Measurements from ENCODE around the gene MAL. TPM values are rescaled to one million over a fixed set of nuclear protein-coding genes. Genes with fewer than 3 reads are reported as not detected.

Gene MAL
- total RNA-seq, 1 experiment from 2014 or later: 0.22 TPM

DNA sequence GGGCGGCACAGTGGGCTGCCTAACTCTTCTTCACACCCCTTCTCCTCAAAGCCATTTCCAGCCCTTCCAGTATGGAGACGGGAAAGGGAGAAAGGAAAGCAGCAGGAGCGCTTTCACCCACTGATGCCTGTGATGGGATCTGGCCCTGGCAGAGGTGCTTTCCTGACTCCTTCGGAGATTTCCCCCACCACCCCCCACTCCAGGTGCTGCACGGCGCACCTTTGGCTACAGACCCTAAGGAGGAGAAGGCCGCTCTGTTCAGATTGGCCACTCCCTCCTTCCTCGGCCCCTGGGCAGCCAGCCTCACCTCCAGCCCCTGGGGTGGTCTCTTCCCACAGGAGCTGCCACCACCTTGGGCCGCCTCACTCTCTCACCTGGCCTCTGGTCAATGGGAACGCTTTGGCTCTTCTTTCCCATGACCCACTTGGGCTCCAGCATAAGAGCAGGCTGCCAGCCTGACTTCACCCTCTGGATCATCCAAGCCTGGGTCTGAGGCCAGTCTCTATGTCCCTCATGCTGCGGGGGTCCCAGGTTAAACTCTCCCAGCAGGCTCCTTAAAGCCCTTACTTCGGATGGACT is 18.4 kb upstream of the MAL start:
- no peak for ATAC-seq
- POLR2A ChIA-PET: no interaction called here
- H3K27me3 Mint-ChIP-seq (ENCODE audit: low read depth): no peaks in the 10 kb centered on the region
- peaks cover 20% of the 10 kb centered on the region for H3K4me1 Mint-ChIP-seq
- H3K4me3 Mint-ChIP-seq: no peak overlapping the region
- H3K9me3 Mint-ChIP-seq: no peaks in the 10 kb centered on the region
- no peaks in the 10 kb centered on the region for H3K36me3 Mint-ChIP-seq
- CTCF ChIA-PET: interaction anchor here (1.0 to 1.7 kb wide), 5 partner anchors 12 to 47 kb away, joined by 3 to 8 read pairs (median 3); no protein-coding TSS in a partner anchor
- H3K27ac Mint-ChIP-seq: no peak overlapping the region
- DNase-seq (ENCODE audit: low spot score): no peak
- TF ChIP-seq MYBL2 (CRISPR knock-in tag; IDR thresholded peaks at IDR 0.05): no peak
- TF ChIP-seq JUN (CRISPR knock-in tag; IDR thresholded peaks at IDR 0.05): no peak
- no peak for TF ChIP-seq SP1 (CRISPR knock-in tag; conservative IDR thresholded peaks at IDR 0.05)

- CTCF ChIA-PET: interaction anchor here (1.0 to 1.7 kb wide), 6 partner anchors 11 to 46 kb away, joined by 3 to 8 read pairs (median 3); no protein-coding TSS in a partner anchor
- POLR2A ChIA-PET: no interaction called here
These were observed 17.7 kb upstream of the MAL start for GRCh38 chr2:95007822-95008221.

GRCh38 chr2:95008306-95008705 is 17.2 kb upstream of the MAL start:
- CTCF ChIA-PET: interaction anchor here (1.0 to 1.7 kb wide), 4 partner anchors 11 to 22 kb away, joined by 3 to 8 read pairs (median 3); no protein-coding TSS in a partner anchor
- DNase-seq (ENCODE audit: low spot score) (no peak), ATAC-seq (no peak)
- Mint-ChIP-seq H3K27ac (no peak overlapping the region), H3K27me3 (ENCODE audit: low read depth) (no peaks in the 10 kb centered on the region), H3K4me3 (no peak overlapping the region), H3K4me1 (peaks cover 16% of the 10 kb centered on the region), H3K9me3 (no peaks in the 10 kb centered on the region), H3K36me3 (no peaks in the 10 kb centered on the region)
- POLR2A ChIA-PET: no interaction called here
- no peak for TF ChIP-seq NFYB (CRISPR knock-in tag; conservative IDR thresholded peaks at IDR 0.05; ENCODE audit: low read depth)
- TF ChIP-seq FOXP4 (CRISPR knock-in tag; IDR thresholded peaks at IDR 0.05): no peak
- TF ChIP-seq, protein P1, sequence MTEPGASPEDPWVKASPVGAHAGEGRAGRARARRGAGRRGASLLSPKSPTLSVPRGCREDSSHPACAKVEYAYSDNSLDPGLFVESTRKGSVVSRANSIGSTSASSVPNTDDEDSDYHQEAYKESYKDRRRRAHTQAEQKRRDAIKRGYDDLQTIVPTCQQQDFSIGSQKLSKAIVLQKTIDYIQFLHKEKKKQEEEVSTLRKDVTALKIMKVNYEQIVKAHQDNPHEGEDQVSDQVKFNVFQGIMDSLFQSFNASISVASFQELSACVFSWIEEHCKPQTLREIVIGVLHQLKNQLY (CRISPR knock-in tag; IDR thresholded peaks at IDR 0.05): no peak
- TF ChIP-seq ATF3 (CRISPR knock-in tag; conservative IDR thresholded peaks at IDR 0.05): no peak
- TF ChIP-seq, protein P2, sequence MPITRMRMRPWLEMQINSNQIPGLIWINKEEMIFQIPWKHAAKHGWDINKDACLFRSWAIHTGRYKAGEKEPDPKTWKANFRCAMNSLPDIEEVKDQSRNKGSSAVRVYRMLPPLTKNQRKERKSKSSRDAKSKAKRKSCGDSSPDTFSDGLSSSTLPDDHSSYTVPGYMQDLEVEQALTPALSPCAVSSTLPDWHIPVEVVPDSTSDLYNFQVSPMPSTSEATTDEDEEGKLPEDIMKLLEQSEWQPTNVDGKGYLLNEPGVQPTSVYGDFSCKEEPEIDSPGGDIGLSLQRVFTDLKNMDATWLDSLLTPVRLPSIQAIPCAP (CRISPR knock-in tag; IDR thresholded peaks at IDR 0.05): no peak
- TF ChIP-seq AFF4 (CRISPR knock-in tag; IDR thresholded peaks at IDR 0.05; ENCODE audit: borderline replicate concordance): no peak
- TF ChIP-seq, protein P3, sequence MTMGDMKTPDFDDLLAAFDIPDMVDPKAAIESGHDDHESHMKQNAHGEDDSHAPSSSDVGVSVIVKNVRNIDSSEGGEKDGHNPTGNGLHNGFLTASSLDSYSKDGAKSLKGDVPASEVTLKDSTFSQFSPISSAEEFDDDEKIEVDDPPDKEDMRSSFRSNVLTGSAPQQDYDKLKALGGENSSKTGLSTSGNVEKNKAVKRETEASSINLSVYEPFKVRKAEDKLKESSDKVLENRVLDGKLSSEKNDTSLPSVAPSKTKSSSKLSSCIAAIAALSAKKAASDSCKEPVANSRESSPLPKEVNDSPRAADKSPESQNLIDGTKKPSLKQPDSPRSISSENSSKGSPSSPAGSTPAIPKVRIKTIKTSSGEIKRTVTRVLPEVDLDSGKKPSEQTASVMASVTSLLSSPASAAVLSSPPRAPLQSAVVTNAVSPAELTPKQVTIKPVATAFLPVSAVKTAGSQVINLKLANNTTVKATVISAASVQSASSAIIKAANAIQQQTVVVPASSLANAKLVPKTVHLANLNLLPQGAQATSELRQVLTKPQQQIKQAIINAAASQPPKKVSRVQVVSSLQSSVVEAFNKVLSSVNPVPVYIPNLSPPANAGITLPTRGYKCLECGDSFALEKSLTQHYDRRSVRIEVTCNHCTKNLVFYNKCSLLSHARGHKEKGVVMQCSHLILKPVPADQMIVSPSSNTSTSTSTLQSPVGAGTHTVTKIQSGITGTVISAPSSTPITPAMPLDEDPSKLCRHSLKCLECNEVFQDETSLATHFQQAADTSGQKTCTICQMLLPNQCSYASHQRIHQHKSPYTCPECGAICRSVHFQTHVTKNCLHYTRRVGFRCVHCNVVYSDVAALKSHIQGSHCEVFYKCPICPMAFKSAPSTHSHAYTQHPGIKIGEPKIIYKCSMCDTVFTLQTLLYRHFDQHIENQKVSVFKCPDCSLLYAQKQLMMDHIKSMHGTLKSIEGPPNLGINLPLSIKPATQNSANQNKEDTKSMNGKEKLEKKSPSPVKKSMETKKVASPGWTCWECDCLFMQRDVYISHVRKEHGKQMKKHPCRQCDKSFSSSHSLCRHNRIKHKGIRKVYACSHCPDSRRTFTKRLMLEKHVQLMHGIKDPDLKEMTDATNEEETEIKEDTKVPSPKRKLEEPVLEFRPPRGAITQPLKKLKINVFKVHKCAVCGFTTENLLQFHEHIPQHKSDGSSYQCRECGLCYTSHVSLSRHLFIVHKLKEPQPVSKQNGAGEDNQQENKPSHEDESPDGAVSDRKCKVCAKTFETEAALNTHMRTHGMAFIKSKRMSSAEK (CRISPR knock-in tag; IDR thresholded peaks at IDR 0.05; ENCODE audit: borderline replicate concordance): no peak

More at GRCh38 chr2:95007822-95008221, 17.7 kb upstream of the MAL start:
- Mint-ChIP-seq H3K4me1 (peaks cover 16% of the 10 kb centered on the region), H3K27ac (no peak overlapping the region), H3K4me3 (no peak overlapping the region), H3K9me3 (no peaks in the 10 kb centered on the region), H3K36me3 (no peaks in the 10 kb centered on the region), H3K27me3 (ENCODE audit: low read depth) (no peaks in the 10 kb centered on the region)
- TF ChIP-seq, protein P4, sequence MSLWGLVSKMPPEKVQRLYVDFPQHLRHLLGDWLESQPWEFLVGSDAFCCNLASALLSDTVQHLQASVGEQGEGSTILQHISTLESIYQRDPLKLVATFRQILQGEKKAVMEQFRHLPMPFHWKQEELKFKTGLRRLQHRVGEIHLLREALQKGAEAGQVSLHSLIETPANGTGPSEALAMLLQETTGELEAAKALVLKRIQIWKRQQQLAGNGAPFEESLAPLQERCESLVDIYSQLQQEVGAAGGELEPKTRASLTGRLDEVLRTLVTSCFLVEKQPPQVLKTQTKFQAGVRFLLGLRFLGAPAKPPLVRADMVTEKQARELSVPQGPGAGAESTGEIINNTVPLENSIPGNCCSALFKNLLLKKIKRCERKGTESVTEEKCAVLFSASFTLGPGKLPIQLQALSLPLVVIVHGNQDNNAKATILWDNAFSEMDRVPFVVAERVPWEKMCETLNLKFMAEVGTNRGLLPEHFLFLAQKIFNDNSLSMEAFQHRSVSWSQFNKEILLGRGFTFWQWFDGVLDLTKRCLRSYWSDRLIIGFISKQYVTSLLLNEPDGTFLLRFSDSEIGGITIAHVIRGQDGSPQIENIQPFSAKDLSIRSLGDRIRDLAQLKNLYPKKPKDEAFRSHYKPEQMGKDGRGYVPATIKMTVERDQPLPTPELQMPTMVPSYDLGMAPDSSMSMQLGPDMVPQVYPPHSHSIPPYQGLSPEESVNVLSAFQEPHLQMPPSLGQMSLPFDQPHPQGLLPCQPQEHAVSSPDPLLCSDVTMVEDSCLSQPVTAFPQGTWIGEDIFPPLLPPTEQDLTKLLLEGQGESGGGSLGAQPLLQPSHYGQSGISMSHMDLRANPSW (CRISPR knock-in tag; conservative IDR thresholded peaks at IDR 0.05; ENCODE audit: low read depth): no peak
- TF ChIP-seq FOXK1 (CRISPR knock-in tag; IDR thresholded peaks at IDR 0.05) (no peak), ZNF263 (CRISPR knock-in tag; IDR thresholded peaks at IDR 0.05; ENCODE audit: low read depth) (no peak)
- TF ChIP-seq, protein P5, sequence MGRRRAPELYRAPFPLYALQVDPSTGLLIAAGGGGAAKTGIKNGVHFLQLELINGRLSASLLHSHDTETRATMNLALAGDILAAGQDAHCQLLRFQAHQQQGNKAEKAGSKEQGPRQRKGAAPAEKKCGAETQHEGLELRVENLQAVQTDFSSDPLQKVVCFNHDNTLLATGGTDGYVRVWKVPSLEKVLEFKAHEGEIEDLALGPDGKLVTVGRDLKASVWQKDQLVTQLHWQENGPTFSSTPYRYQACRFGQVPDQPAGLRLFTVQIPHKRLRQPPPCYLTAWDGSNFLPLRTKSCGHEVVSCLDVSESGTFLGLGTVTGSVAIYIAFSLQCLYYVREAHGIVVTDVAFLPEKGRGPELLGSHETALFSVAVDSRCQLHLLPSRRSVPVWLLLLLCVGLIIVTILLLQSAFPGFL (CRISPR knock-in tag; IDR thresholded peaks at IDR 0.05; ENCODE audit: borderline replicate concordance): no peak
- ATAC-seq: no peak
- DNase-seq (ENCODE audit: low spot score): no peak
